GM19023 (cell line): ENCODE data around the gene SMPD4.
"Not testable (repeated sequence)": the region's sequence is repeated elsewhere in the genome, so short reads cannot be mapped to it uniquely, and the experiment has no call there.

Source experiments
- ATAC-seq: cut with Tn5 transposase; IDR thresholded peaks from one replicate; pipeline ENCODE4 v1.9.1; 2021; ENCODE audit warnings: mild to moderate bottlenecking, moderate library complexity; ENCODE audit not compliant: unreplicated experiment

The SMPD4 gene

DNA sequence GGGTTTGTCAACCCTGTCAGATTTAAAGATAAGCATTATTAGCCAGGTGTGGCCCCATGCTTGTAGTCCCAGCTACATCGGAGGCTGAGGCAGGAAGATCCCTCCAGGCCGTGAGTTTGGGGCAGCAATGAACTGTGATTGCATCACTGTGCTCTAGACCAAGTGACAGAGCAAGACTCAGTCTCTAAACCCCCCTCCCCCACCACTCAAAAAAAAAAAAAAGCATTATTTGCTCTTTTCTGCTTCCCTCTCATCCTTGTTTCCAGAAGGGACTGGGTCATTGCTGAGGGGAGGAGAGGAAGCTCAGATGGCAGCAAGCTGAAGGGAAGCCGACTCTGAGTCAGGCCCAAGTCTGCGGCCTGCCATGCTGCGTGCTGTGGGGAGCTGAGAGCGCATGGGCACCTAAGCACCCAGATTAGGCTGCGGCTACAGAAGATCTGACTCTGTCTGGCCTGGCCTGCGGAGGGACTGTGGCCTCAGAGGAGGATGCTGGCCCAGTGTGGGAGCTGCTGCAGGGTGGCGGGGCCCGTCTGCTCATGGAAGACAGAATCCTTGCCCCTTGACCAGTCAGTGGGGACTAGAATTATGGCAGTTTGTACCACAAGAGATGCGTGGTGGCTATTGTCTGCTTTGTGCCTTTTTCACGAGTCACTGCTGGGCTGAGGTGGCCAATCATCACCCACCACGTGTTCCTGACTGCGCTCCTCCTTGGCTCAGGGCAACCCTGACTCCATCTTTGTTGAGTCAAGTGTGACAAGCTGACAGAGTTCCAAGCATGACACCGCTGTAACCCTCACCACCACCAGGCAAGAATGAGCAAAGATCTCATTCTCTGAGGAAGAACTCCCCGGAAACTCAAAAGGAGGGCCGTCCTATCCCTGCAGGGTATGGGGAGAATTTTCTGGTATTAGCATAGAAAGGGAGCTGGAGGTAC is 6.7 kb upstream of the SMPD4 start:
- ATAC-seq, result not testable (repeated sequence)

DNA sequence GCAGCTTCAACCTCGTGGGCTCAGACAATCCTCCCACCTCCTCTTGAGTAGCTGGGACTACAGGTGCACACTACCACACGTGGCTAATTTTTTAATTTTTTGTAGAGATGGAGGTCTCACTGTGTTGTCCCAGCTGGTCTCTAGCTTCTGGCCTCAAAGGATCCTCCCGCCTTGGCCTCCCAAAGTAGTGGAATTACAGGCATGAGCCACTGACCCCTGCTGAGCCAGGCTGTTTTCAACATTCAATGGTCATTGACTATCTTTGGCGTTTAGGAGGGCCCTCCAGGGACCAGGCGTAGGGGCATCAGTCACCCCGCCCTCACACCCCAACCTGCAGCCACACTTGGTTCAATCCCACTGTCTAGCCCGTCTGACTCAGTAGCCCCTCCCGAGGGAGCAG is 5.9 kb upstream of the SMPD4 start:
- no peak for ATAC-seq

DNA sequence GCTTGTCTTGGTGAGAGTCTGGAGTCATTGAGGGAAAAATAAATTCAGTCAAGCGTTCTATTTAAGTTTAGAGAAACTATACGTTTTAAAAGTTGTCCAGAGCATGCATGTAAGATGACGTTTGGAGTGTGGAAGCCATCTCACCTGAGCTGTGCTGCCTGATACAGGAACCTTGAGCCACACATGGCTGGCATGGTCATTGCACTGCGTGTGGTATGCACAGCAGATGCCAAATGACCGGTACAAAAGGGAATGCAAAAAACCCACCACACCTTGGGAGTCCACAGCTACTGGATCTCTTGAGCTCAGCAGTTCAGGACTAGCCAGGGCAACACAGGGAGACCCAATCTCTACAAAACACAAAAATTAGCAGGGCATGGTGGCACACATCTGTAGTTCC is 5.0 kb upstream of the SMPD4 start:
- no peak for ATAC-seq

DNA sequence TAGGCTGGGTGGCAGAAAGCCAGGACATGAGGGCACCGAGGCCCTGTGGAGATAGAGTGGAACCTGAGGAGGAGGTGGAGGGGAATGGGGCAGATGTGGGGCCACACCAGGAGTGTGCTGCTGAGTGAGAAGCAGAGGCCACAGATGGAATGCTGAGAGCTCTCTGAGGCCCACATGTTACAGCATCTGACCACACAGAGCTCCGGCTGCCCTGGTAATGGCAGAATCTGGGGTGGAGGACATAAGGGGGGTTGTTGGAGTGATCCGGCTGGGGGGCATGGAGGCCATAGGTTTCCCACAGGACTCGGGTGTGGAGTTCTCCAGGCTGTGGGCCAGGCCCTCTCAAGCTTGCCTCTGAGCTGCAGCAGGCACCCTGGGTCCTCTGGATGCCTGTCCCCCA is 4.5 kb upstream of the SMPD4 start:
- ATAC-seq, result no peak

DNA sequence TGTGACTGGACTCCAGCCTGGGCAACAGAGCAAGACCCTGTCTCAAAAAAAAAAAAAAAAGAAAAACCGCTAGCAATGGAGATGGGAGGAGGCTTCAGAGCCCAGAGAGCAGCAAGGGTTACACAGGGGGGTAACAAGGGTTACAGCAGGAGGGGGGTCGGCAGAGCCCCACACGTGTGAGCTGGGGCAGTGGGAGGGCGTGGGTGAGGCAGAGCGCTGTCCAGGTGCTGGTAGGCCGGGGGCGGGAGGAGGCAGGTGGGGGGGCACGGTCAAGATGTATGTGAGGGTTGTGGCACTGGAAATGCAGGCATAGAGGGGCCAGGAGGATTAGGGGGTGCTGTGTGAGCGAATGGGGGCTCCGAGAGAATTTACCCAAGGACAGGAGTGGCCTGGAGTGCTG is 4.0 kb upstream of the SMPD4 start:
- ATAC-seq, result no peak

DNA sequence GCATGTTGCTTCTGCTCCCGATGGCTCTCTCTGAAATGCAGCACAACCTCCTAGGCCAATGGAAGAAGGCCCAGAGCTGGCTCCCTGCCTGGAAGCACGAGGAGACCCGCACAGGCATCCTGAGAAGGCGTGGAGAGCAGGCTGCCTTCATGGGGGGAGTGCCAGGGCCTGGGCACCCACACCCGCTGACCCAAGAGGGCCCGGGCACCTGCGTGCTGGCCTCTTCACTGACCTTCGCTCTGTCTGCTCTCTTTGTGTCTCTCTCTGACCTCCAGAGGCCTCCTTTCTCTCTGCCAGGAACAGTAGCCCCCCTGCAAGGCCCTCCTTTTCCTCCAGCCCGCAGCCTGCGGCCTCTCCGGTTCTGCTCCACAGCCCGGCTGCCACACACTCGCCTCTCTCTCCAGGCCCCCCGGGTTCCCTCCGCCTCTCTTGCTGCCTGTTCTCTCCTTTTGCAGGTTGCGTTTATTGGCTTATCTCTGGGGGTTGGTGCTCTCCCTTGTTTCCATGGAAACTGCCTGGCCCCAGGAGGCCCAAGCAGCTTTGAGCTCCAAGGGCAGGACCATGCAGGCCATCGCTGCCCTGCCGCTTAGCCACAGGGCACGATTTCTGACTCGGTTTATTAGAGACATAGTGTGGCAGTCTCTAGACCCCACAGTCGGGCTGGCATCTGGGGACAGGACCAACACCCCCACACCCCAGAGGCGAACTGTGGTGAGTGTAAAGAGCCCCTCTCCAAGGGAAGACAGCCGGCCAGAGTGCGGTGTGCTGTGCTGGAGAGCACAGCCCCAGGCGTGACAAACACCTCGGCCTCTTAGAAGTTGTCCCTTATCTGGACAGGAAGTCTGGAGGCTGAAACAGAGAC is 2.3 kb upstream of the SMPD4 start:
- ATAC-seq, result no peak

DNA sequence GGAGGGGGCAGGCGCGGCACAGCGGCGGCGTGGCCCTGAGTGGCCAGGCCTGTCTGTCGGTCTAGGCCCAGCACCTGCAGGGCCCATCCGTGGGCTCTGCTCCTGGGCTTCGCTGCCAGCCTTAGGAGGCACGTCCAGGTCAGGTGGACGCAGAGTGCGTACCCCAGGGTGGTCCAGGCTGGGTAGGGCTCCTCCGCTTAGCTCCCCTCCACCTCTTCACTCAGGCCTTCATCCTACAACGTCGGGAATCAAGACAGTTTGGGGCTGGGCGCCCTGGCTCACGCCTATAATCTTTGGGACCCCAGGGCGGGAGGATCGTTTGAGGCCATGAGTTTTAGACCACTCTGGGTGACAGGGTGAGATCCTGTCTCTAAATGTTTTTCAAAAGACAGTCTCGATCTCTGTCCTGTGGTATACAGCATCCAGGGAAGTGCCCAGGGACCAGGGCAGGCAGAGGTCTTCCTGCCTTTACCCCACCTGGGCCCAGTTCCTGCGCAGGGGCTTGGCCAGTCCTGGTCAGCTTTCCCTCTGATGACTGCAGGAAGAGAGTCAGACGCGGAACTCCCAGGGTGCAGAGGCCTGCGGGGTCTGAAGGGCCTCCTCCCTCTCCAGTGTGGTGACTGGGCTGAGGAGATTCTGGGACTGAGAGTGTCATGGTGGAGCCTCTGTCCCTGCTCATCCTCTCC is 1.6 kb upstream of the SMPD4 start:
- peak; percentile 18 for ATAC-seq

DNA sequence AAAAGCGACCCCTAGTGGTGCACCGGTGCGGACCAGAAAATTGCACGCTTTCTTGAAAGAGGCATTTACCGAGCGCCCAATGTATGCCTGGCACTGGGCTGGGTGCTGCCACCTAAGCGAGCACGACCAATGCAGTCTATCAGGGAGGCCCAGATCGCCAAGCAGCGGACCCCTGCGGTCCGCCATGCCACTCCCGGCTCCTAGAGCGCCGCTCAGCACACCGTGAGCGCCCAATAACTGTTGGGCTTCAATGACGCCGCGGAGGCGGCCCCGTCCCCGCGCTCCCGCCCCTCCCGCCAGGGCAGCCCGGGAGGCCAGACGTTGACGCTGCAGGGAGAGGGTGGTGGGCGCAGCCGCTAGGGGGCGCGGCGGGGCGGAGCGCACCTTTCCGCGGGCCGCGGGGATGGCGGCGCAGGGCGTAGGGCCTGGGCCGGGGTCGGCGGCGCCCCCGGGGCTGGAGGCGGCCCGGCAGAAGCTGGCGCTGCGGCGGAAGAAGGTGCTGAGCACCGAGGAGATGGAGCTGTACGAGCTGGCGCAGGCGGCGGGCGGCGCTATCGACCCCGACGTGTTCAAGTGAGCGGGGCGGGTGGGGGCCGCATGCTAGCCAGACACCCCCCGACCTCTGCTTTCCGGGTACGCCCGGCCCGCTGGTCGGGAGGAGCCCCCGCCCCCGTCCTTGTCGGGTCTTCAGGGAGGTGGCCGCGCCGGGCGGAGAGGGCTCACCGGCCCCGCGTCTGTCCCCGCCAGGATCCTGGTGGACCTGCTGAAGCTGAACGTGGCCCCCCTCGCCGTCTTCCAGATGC is 679 bp upstream of the SMPD4 start, which contains the start of gene MZT2B:
MZT2B (plus strand) TSS at position 383 of the 803 bp plus-strand sequence; CDS start at position 404, 21 bp downstream.
- peak; percentile 82 for ATAC-seq

DNA sequence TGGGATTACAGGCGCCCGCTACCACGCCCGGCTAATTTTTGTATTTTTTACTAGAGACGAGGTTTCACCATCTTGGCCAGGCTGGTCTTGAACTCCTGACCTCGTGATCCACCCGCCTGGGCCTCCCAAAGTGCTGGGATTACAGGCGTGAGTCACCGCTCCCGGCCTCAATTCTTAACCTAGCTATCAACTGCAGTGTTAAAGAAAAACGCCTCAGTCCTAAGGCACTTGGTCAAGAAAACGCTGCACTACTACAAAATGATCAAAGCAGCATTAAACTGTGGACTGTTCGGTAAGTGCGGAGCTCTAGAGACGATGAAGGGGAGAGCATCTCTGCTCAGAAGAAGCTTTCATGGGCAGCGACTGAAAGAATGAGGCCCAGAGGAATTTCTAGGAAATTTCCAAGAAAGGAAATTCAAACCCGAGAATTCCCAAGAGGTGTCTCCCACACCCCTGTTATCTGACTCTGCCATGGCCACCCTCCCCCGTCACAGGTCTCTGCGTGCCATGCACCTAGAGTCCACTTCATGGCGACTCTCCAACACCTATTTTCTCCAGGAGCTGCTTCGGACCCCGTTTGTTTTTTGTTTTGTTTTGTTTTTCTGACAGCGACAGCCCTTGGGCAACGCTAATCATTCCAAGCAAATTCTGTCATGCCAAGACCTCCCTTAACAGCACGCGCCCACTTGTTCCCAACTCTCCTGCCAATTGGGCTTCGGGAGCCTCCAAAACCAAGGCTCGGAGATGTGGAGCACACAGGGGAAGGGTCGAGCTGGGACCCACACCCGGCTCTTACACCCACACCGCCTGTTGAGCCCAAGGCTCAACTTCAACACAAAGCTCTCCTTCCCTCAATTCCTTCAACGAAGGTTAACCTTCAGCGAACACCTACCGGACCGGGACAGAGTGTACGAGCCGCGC is 738 bp downstream of the SMPD4 start:
- ATAC-seq, result not testable (repeated sequence)

DNA sequence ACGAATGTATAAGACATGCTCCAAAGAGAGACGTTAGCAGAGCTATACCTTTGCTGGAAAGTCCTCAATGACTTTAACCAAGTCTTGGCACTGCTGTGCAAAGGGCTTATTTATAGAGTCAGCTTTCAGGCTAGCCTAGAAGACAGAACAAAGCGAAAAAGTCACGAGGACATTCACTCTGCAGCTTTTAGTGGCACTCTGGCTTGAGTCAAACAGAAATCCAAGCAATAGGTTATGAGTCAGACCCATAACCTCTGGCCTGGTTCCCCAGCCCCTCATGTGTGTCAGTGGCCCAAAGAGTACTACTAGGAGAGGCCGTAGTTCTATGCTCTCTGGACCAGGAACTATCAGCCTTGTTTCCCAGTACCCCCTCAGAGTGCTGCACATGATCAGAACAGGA is 6.5 kb downstream of the SMPD4 start:
- not testable (repeated sequence) for ATAC-seq

DNA sequence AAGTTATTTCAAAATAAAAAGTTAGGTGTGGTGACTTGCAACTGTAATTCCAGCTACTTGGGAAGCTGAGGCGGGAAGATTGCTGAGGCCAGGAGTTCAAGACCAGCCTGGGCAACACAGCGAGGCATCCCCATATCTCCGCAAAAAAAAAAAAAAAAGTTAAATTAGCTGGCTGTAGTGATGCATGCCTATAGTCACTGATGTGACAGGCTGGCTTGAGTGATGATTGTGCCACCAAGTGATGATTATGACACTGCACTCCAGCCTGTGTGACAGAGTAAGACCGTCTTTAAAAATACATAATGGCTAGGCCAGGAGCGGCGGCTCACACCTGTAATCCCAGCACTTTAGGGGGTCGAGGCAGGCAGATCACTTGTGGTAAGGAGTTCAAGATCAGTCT is 11.5 kb downstream of the SMPD4 start:
- ATAC-seq, result no peak

DNA sequence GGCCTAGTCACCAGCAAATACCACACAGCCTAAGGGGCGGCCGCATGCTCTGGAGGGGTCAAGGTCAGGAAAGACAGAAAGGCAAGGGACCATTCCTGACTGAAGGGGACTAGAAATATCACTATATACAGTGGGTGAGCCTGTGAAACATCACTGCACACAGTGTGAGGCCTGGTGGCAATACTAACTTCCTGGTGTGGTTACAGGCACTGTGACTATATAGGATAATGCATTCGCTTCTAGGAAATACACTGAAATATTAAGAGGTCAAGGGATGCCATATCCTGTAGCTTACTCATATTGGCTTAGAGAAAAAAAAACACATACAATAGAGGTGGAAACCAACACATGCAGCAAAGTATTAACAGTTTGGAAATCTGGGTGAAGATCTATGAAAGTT is 12.2 kb downstream of the SMPD4 start:
- ATAC-seq, result not testable (repeated sequence)

DNA sequence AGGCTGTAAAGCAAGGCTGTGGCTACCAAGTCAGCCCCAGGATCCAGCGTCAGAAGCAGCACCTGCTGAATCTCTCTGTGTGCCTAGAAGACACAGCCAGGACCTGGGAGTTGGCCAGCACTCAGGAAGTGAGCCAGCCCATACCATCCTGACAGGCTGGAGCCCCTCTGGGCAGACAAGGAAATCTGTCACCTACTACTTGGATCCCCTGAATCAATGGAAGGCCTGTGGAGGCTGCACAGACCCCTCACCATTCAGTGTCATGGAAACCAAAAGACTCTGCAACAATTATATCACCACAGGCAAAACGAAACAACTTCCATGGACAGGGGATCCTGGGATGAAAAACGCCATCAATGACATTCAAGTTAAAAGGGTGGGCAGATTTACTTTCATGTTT is 14.8 kb downstream of the SMPD4 start:
- ATAC-seq, result not testable (repeated sequence)

DNA sequence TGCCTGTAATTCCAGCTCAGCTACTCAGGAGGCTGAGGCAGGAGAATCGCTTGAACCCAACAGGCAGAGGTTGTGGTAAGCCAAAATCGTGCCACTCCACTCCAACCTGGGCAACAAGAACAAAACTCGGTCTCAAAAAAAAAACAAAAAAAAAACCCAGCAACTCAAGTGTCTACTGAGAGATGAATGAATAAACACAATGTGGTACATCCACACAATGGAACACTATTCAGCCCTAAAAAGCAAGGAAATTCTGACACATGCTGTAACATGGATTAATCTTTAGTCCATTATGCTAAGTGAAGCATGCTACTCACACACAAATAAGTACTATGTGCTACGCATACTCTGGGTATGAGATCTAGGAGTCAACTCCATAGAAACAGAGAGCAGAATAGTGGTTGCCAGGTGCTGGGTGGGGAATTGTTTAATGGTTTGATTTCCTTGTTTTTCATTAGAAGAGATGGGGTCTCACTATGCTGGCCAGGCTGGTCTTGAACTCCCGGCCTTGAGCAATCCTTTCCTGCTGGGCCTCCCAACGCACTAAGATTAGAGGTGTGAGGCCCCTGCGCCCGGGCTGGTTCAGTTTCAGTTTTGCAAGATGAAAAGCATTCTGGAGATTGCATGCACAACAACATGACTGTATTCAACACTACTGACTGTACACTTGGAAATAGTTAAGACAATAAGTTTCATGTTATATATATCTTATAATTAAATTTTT is 15.9 kb downstream of the SMPD4 start:
- no peak for ATAC-seq

DNA sequence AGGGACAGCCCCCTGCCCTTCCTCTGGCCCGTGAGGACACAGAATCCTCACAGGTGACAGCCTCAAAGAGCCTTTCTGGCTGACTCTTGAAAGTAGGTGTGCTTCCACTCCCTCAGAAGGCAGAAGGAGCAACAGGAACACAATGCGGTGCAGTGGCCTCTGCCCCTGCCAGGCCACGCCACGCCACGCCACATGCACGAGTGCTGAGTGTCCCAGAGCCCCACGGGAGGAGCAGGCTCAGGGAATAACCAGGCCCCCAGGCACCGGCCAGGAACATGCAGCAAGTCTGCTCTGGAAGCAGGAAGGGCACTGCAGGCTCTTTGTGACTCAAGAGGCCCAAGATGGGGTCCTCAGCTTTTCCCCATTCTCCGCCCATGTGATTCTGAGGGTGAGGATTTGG is 18.4 kb downstream of the SMPD4 start:
- no peak for ATAC-seq

DNA sequence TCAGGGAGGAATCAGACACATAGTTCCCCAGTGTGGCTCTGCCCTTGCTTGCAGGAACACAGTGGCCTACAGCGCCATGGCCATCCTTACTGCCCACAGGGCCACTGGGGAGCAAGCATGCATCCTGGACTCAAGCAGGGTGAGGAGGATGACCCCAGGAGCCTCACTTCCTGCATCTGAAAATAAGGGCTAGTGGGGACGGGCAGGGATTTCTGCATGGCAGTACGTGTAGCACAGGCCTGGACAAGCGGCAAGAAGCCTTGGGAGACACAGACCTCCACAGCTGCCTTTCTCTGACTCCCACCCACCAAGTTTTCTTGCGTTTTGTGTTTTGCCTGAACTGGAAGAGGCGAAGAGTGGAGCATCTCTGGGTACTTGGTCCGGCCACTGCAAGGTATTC is 18.9 kb downstream of the SMPD4 start:
- not testable (repeated sequence) for ATAC-seq

DNA sequence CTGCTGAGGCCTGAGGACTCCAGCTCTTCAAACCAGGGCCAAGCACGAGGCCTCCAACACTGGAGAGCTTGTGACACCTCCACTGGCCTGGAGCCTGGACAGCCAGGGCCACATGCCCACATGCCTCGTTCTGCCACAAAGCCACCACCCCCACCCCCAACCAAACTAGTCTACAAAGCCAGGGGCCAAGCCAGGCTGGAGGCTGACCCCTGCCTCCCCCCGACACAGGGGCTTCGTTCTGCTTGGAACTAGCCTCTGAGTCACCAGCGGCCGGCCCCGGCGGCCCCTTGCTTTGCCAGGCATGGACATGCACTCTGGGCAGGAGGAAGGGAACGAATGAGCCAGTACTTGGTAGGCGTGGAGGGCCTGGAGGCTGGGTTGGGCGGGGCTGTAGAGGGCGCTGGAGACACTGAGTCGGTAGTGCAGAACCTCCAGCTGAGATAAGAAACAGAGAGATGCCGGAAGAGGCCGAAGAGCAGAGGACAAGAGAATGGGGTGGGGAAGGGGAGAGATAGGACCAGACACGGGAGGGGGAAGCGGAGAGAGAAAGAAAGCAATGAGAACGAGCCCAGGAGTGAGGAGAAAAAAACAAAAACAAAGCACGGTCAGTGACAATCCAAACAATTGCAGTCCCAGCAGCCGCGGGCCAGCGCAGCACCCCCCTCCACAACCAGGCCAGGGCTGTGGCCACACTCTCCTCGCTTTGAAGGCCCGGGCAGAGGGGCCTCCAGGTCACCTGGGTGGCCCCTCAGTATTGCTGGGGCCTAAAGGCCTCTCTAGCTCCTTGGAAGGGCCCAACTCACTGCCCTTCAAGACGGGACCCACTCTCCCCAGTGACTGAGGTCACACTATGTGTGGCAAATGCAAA is 20.3 kb downstream of the SMPD4 start:
- ATAC-seq, result not testable (repeated sequence)

DNA sequence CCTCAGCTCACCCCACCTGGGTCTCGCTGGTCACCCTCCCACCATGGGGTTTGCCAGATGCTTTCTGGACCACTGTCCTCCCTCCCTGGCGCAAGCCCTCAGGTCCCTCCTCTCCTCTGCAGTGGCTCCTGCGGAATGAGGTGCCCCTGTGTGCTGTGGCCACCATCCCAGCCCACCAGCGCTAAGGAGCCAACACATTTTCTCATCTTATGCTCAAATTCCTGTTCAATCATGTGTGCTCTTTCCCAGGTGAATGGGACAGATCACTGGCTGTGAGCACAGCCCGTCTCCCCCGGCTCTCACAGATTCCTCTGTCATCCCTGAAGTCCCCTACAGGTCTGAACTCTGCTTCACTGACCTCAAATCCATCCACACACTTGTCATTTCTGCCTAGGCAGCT is 21.3 kb downstream of the SMPD4 start:
- no peak for ATAC-seq
